ENCODE measurements around the gene FAR2. TPM values are rescaled to one million over a fixed set of nuclear protein-coding genes. Genes with fewer than 3 reads are reported as not detected.
"Not testable (repeated sequence)": the region's sequence is repeated elsewhere in the genome, so short reads cannot be mapped to it uniquely, and the experiment has no call there.

FAR2 gene
- total RNA-seq, 1 donor from 2014 or later = 12.5 TPM

DNA sequence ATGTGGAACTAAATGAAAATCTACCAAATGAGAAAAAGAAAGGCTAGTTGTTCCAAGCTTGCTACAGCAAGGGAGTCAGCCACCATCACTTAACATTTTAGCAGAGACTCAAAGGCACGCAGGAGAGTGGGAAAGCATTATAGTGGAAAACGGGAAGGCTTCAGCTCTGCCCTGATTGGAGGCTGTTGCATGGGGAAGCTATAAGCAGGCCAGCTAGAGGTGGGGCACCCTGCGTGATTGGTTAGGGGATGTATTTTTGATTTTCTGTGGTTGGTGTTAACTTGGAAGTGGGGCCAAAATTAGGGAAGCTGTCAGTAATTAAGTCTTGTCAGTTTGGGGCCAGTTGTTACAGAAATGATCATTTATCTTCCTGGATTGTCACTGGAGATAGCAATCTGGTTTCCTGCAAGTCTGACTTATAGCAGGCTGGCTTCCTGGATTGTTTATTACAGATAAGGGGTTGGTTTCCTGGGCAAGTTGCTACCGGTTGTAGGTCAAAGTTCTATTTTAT lies 93.9 kb downstream of the FAR2 start:
- Histone ChIP-seq H3K9me3 (ENCODE audit: control insufficient read depth in 3 of 3, low read length in 3 of 3) (no peaks in the 10 kb centered on the region), H3K36me3 (ENCODE audit: control insufficient read depth in 3 of 3, insufficient read depth in 3 of 3, low read length in 3 of 3) (no peaks in the 10 kb centered on the region), H3K4me1 (ENCODE audit: control insufficient read depth in 3 of 3, insufficient read depth in 3 of 3, low read length in 3 of 3) (peaks cover 0 to 7% (median 6%) of the 10 kb centered on the region in 3 donors), H3K27ac (ENCODE audit: low read depth, low read length) (peak overlapping the region; percentile 28), H3K27me3 (ENCODE audit: control insufficient read depth in 3 of 3, insufficient read depth in 3 of 3, low read length in 3 of 3) (no peaks in the 10 kb centered on the region), H3K9ac (ENCODE audit: low read depth in 1 of 3, low read length in 3 of 3) (no peak overlapping the region), H3K4me3 (ENCODE audit: low read length in 3 of 3) (no peak overlapping the region)

DNA sequence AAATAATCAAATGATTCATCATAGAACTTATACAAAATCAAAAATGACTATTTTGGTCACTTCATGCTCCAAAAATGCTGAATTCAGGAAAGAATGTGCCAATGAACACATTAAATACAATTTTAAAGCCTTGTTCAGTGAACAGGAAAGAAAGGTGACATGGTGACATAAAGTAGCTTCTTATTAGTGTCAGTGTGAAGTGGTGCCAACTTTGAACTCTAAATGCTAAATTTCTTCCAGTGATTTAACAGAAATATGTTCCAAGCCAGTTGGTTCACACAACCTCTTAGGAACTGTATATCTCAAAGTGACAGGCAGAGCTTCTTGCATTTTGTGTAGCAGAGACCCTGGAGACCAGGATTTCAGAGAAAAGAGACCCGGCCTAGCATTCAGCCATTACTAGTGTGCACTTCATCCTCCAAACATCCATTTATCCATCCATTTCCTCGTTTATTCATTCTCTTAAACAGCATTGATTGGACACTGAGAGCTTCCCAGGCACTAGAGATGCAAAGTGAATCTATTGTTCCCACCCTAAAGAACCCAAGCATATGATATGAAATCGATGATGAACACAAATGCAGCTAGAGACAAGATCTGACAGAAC lies 95.2 kb downstream of the FAR2 start:
- no peak overlapping the region for H3K4me3 ChIP-seq (ENCODE audit: low read length in 3 of 3)
- no peaks in the 10 kb centered on the region for H3K9me3 ChIP-seq (ENCODE audit: control insufficient read depth in 3 of 3, low read length in 3 of 3)
- no peak overlapping the region for H3K27ac ChIP-seq (ENCODE audit: low read depth, low read length)
- H3K4me1 ChIP-seq (ENCODE audit: control insufficient read depth in 3 of 3, insufficient read depth in 3 of 3, low read length in 3 of 3) = peaks cover 0 to 7% (median 6%) of the 10 kb centered on the region in 3 donors
- H3K27me3 ChIP-seq (ENCODE audit: control insufficient read depth in 3 of 3, insufficient read depth in 3 of 3, low read length in 3 of 3) = no peaks in the 10 kb centered on the region
- no peaks in the 10 kb centered on the region for H3K36me3 ChIP-seq (ENCODE audit: control insufficient read depth in 3 of 3, insufficient read depth in 3 of 3, low read length in 3 of 3)
- H3K9ac ChIP-seq (ENCODE audit: low read depth in 1 of 3, low read length in 3 of 3) = no peak overlapping the region

DNA sequence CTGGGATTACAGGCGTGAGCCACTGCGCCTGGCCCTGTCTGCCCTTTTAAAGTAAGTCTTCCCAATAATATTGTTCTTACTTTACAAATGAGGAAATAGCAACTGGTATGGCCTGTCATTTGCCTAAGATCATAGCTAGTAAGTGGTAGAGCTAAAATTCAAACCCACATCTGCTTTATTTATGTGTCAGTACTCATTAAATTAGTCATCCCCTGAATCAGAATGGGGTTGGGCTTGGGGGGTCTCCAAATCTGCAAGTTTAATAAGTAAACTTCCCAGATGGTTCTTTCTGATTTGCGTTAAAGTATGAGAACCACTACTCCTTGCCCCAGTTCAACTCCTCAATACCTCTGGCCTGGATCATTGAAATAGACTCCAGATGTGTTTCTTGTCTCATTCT lies 96.2 kb downstream of the FAR2 start:
- no peak overlapping the region for H3K4me3 ChIP-seq (ENCODE audit: low read length in 3 of 3)
- H3K36me3 ChIP-seq (ENCODE audit: control insufficient read depth in 3 of 3, insufficient read depth in 3 of 3, low read length in 3 of 3) = no peaks in the 10 kb centered on the region
- H3K9me3 ChIP-seq (ENCODE audit: control insufficient read depth in 3 of 3, low read length in 3 of 3) = no peaks in the 10 kb centered on the region

DNA sequence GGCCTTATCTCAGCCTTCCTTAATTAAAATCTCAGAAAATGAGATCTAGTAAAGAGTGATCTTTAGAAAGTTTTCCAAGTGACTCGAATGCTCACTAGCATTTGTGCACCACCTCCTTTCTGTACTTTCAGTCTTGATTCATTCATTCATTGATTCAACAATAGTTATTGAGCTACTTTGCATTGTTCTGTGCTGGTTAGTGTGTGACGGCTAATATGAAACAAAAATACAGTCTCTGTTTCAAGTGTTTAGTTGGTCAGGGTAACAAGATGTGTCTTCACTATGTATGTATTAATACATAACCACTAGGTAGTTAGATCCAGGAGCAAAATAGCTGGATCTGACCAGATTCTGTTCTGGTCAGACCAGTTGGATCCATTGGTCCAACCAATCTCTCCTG lies 100.9 kb downstream of the FAR2 start:
- Histone ChIP-seq H3K4me1 (ENCODE audit: control insufficient read depth in 3 of 3, insufficient read depth in 3 of 3, low read length in 3 of 3) (no peaks in the 10 kb centered on the region), H3K27ac (ENCODE audit: low read depth, low read length) (no peak overlapping the region), H3K9me3 (ENCODE audit: control insufficient read depth in 3 of 3, low read length in 3 of 3) (no peaks in the 10 kb centered on the region), H3K27me3 (ENCODE audit: control insufficient read depth in 3 of 3, insufficient read depth in 3 of 3, low read length in 3 of 3) (no peaks in the 10 kb centered on the region), H3K4me3 (ENCODE audit: low read length in 3 of 3) (no peak overlapping the region), H3K36me3 (ENCODE audit: control insufficient read depth in 3 of 3, insufficient read depth in 3 of 3, low read length in 3 of 3) (no peaks in the 10 kb centered on the region), H3K9ac (ENCODE audit: low read depth in 1 of 3, low read length in 3 of 3) (no peak overlapping the region)

More for the DNA sequence above, 96.2 kb downstream of the FAR2 start:
- no peak overlapping the region for H3K27ac ChIP-seq (ENCODE audit: low read depth, low read length)
- no peak overlapping the region for H3K9ac ChIP-seq (ENCODE audit: low read depth in 1 of 3, low read length in 3 of 3)
- no peaks in the 10 kb centered on the region for H3K27me3 ChIP-seq (ENCODE audit: control insufficient read depth in 3 of 3, insufficient read depth in 3 of 3, low read length in 3 of 3)
- H3K4me1 ChIP-seq (ENCODE audit: control insufficient read depth in 3 of 3, insufficient read depth in 3 of 3, low read length in 3 of 3) = peaks cover 0 to 7% (median 6%) of the 10 kb centered on the region in 3 donors

DNA sequence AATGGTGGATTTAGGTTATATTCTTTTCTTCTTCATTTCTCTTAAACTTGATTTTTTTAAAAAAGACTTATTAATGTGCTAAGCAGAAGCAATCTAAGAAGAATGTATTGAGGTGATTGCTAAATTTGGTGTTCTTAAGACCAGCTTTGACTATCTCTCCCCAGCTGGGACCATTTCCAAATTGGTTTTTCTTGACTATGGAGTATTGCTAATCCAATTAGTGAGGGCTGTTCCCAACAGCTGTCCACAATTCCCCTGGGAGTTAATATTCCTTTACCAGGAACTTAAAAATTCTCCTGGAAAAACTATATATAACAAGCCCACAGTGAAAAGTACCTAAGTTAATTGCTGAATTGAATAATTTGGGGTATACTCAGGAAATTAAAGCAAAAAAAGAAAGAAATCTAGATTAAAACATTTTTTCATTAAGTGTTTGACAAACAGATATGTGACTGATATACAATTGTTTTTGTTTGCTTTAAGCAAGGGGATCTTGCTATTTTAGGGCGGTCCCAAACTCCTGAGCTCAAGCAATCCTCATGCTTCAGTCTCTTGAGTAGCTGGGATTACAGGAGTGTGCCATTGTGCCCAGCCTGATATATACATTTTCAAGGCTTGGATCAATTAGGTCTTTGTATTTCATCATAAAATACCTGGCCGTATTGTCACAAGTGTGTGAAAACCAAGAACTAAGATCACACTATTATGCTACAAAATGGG lies 105.0 kb downstream of the FAR2 start:
- Histone ChIP-seq H3K9ac (ENCODE audit: low read depth in 1 of 3, low read length in 3 of 3) (no peak overlapping the region), H3K4me3 (ENCODE audit: low read length in 3 of 3) (no peak overlapping the region), H3K4me1 (ENCODE audit: control insufficient read depth in 3 of 3, insufficient read depth in 3 of 3, low read length in 3 of 3) (no peaks in the 10 kb centered on the region), H3K9me3 (ENCODE audit: control insufficient read depth in 3 of 3, low read length in 3 of 3) (no peaks in the 10 kb centered on the region), H3K27me3 (ENCODE audit: control insufficient read depth in 3 of 3, insufficient read depth in 3 of 3, low read length in 3 of 3) (no peaks in the 10 kb centered on the region), H3K27ac (ENCODE audit: low read depth, low read length) (no peak overlapping the region), H3K36me3 (ENCODE audit: control insufficient read depth in 3 of 3, insufficient read depth in 3 of 3, low read length in 3 of 3) (no peaks in the 10 kb centered on the region)

DNA sequence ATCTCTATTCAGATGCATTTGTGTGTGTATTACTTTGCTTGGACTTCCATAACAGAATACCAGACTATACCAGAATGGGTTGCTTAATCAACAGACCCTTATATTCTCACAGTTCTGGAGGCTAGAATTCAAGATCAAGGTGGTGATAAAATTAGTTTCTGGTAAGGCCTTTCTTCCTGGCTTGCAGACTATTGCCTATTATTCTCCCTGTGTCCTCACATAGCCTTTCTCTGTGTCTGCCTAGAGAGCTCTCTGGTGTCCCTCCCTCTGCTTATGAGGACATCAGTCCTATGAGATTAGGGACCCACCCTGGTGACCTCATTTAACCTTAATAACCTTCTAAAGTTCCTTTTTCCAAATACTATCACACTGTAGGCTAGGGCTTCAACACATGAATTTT lies 106.0 kb downstream of the FAR2 start:
- Histone ChIP-seq H3K36me3 (ENCODE audit: control insufficient read depth in 3 of 3, insufficient read depth in 3 of 3, low read length in 3 of 3) (no peaks in the 10 kb centered on the region), H3K27me3 (ENCODE audit: control insufficient read depth in 3 of 3, insufficient read depth in 3 of 3, low read length in 3 of 3) (no peaks in the 10 kb centered on the region), H3K27ac (ENCODE audit: low read depth, low read length) (no peak overlapping the region), H3K4me1 (ENCODE audit: control insufficient read depth in 3 of 3, insufficient read depth in 3 of 3, low read length in 3 of 3) (no peaks in the 10 kb centered on the region), H3K9ac (ENCODE audit: low read depth in 1 of 3, low read length in 3 of 3) (no peak overlapping the region), H3K9me3 (ENCODE audit: control insufficient read depth in 3 of 3, low read length in 3 of 3) (no peaks in the 10 kb centered on the region), H3K4me3 (ENCODE audit: low read length in 3 of 3) (no peak overlapping the region)

DNA sequence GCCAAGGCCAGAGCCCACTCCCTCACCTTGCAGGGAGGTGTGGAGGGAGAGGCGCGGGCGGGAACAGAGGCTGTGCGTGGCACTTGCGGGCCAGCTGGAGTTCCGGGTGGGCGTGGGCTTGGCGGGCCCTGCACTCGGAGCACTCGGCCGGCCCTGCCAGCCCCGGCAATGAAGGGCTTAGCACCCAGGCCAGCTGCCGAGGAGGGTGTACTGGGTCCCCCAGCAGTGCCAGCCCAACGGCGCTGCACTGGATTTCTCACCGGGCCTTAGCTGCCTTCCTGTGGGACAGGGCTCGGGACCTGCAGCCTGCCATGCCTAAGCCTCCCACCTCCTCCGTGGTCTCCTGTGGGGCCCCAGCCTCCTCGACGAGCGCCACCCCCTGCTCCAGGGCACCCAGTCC lies 107.5 kb downstream of the FAR2 start:
- no peaks in the 10 kb centered on the region for H3K36me3 ChIP-seq (ENCODE audit: control insufficient read depth in 3 of 3, insufficient read depth in 3 of 3, low read length in 3 of 3)
- H3K4me1 ChIP-seq (ENCODE audit: control insufficient read depth in 3 of 3, insufficient read depth in 3 of 3, low read length in 3 of 3) = no peaks in the 10 kb centered on the region
- no peaks in the 10 kb centered on the region for H3K27me3 ChIP-seq (ENCODE audit: control insufficient read depth in 3 of 3, insufficient read depth in 3 of 3, low read length in 3 of 3)
- H3K9me3 ChIP-seq (ENCODE audit: control insufficient read depth in 3 of 3, low read length in 3 of 3) = peaks cover 0 to 4% (median 0%) of the 10 kb centered on the region in 3 donors
- no peak overlapping the region for H3K27ac ChIP-seq (ENCODE audit: low read depth, low read length)
- no peak overlapping the region for H3K9ac ChIP-seq (ENCODE audit: low read depth in 1 of 3, low read length in 3 of 3)
- no peak overlapping the region for H3K4me3 ChIP-seq (ENCODE audit: low read length in 3 of 3)

DNA sequence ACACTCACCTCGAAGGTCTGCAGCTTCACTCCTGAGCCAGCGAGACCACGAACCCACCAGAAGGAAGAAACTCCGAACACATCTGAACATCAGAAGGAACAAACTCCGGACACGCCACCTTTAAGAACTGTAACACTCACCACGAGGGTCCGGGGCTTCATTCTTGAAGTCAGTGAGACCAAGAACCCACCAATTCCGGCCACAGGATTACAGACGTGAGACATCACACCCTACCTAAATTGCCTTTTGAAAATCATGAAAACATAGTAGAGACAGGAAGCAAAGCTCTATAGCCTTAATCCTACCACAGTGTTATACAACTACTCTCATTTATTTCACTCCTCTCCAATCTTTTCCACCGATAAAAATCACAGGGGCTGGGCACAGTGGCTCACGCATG lies 108.6 kb downstream of the FAR2 start:
- not testable (repeated sequence) for H3K4me1 ChIP-seq (ENCODE audit: control insufficient read depth in 3 of 3, insufficient read depth in 3 of 3, low read length in 3 of 3); H3K9me3 ChIP-seq (ENCODE audit: control insufficient read depth in 3 of 3, low read length in 3 of 3); H3K4me3 ChIP-seq (ENCODE audit: low read length in 3 of 3); H3K27me3 ChIP-seq (ENCODE audit: control insufficient read depth in 3 of 3, insufficient read depth in 3 of 3, low read length in 3 of 3); H3K27ac ChIP-seq (ENCODE audit: low read depth, low read length); H3K36me3 ChIP-seq (ENCODE audit: control insufficient read depth in 3 of 3, insufficient read depth in 3 of 3, low read length in 3 of 3); H3K9ac ChIP-seq (ENCODE audit: low read depth in 1 of 3, low read length in 3 of 3)

DNA sequence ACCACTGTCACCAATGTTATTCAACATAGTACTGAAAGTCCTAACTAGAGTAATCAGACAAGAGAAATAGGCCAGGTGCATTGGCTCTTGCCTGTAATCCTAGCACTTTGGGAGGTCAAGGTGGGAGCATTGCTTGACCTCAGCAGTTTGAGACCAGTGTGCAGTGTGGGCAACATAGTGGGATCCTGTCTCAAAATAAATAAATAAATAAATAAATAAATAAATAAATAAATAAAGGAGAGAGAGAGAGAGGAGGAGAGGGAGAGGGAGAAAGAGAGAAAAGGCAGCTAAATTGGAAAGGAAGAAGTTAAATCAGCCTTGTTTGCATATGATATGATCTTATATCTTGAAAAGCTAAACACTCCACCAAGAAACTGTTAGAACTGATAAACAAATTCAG lies 115.3 kb downstream of the FAR2 start:
- Histone ChIP-seq H3K27ac (ENCODE audit: low read depth, low read length) (no peak overlapping the region), H3K27me3 (ENCODE audit: control insufficient read depth in 3 of 3, insufficient read depth in 3 of 3, low read length in 3 of 3) (no peaks in the 10 kb centered on the region), H3K36me3 (ENCODE audit: control insufficient read depth in 3 of 3, insufficient read depth in 3 of 3, low read length in 3 of 3) (no peaks in the 10 kb centered on the region), H3K9me3 (ENCODE audit: control insufficient read depth in 3 of 3, low read length in 3 of 3) (peaks cover 0 to 4% (median 0%) of the 10 kb centered on the region in 3 donors), H3K9ac (ENCODE audit: low read depth in 1 of 3, low read length in 3 of 3) (no peak overlapping the region), H3K4me3 (ENCODE audit: low read length in 3 of 3) (no peak overlapping the region), H3K4me1 (ENCODE audit: control insufficient read depth in 3 of 3, insufficient read depth in 3 of 3, low read length in 3 of 3) (no peaks in the 10 kb centered on the region)

DNA sequence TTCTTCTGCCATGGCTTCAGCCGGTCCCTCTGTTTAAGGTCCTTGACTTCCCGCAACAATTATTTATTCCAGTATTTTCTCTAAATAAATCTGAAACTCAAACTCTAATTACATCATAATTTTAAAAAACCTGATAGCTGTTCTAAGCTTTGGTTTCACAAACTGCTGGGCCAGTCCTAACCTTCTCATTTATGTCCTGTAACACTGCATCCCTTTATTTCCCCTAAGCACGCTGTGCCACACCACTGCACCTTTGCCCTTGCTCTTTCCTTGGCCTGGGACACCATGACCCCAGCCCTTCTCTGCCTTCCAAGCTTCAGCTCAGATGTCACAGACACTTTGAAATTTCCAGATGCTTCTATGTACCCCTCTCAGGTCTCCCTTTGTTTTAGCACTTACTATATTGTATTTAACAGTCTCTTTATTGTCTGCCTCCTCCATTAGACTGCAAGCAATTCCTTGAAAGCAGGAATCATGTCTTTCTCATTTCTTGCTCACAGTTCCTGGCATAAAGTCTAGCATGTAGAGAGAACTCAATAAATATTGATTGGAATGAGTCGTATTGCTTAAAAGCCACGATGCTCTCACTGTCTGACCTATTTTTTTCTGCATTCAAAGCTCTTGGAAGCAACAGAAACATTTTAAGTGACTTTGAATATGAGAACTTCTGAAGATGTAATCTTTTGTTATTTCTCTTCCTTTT lies 120.8 kb downstream of the FAR2 start:
- Histone ChIP-seq H3K27ac (ENCODE audit: low read depth, low read length) (no peak overlapping the region), H3K4me1 (ENCODE audit: control insufficient read depth in 3 of 3, insufficient read depth in 3 of 3, low read length in 3 of 3) (no peaks in the 10 kb centered on the region), H3K36me3 (ENCODE audit: control insufficient read depth in 3 of 3, insufficient read depth in 3 of 3, low read length in 3 of 3) (no peaks in the 10 kb centered on the region), H3K4me3 (ENCODE audit: low read length in 3 of 3) (no peak overlapping the region), H3K9me3 (ENCODE audit: control insufficient read depth in 3 of 3, low read length in 3 of 3) (no peaks in the 10 kb centered on the region), H3K9ac (ENCODE audit: low read depth in 1 of 3, low read length in 3 of 3) (no peak overlapping the region), H3K27me3 (ENCODE audit: control insufficient read depth in 3 of 3, insufficient read depth in 3 of 3, low read length in 3 of 3) (no peaks in the 10 kb centered on the region)
